HepG2 (cell line): ENCODE results near the gene TTC9. TPM values are rescaled to one million over a fixed set of nuclear protein-coding genes. Genes with fewer than 3 reads are reported as not detected.

Source experiments
- ATAC-seq: fragments of 200-7000 bp; cut with Tn5 transposase; 3 replicates; pipeline ENCODE4 v1.9.1; 2020; ENCODE audit warnings: mild to moderate bottlenecking, moderate library complexity
- BruUV-seq: library from RNA; stranded (reverse); fragments of 400-500 nt; replicated peaks from 2 replicates; lab custom pipeline; 2021; lab: Mats Ljungman, UMichigan
- CTCF ChIA-PET: fragments of 300-600 bp; formaldehyde crosslinking; extraction: SDS; loops from one replicate; lab custom pipeline; 2021; ENCODE audit warnings: low total read pairs, inconsistent platforms, low intra/inter-chr PET ratio; lab: Yijun Ruan, JAX
- POLR2A ChIA-PET: fragments of 350-600 bp; sonication (Branson Sonifier 250); formaldehyde crosslinking; loops from one replicate; lab custom pipeline; 2020; ENCODE audit warnings: antibody characterized with exemption, inconsistent platforms; lab: Yijun Ruan, JAX
- DNase-seq: peaks from one replicate; pipeline ENCODE4 v3.0.0-alpha.2; 2015; ENCODE audit warnings: low spot score
- FAIRE-seq: peaks from 3 replicates; lab custom pipeline; 2011; peaks lifted over from hg19 to GRCh38; lab: Jason Lieb, UNC
- H2AFZ ChIP-seq: one replicate; pipeline ENCODE4 v1.6.1; 2011; ENCODE audit warnings: low read length, inconsistent platforms
- H3K27ac ChIP-seq: fragments of 300-600 bp; 3 replicates; pipeline ENCODE4 v1.8.0; 2011; ENCODE audit warnings: mixed run types, mild to moderate bottlenecking, mixed read lengths, low read length, inconsistent platforms; ENCODE audit not compliant: insufficient read depth; ENCODE audit errors: extremely low read length
- H3K27me3 ChIP-seq, 2 experiments: fragments of 200-600 bp in 1 of 2; 2 replicates in 1 of 2; 3 replicates in 1 of 2; pipeline versions ENCODE4 v1.6.0 to v1.8.0; 2011; ENCODE audit warnings: low read length in 2 of 2, mild to moderate bottlenecking in 2 of 2, moderate library complexity in 2 of 2, inconsistent platforms in 1 of 2; ENCODE audit not compliant: insufficient read depth in 2 of 2, control insufficient read depth in 1 of 2
- H3K36me3 ChIP-seq, 2 experiments: fragments of 200-600 bp in 1 of 2; replicated peaks in 1 of 2; 2 replicates in 1 of 2; 3 replicates in 1 of 2; pipeline versions ENCODE4 v1.5.1 to v1.8.0; 2011; ENCODE audit warnings: low read length in 2 of 2, inconsistent platforms in 1 of 2; ENCODE audit not compliant: insufficient read depth in 2 of 2, control insufficient read depth in 1 of 2
- H3K4me1 ChIP-seq: 2 replicates; pipeline ENCODE4 v1.5.1; 2012; ENCODE audit warnings: low read length, inconsistent platforms; ENCODE audit not compliant: insufficient read depth
- H3K4me2 ChIP-seq: 2 replicates; pipeline ENCODE4 v1.6.0; 2011; ENCODE audit warnings: low read depth, low read length, inconsistent platforms
- H3K4me3 ChIP-seq, 3 experiments: fragments of 200-600 bp in 1 of 3; sonication (generic), shearing (Covaris generic) in 1 of 3; replicated peaks in 1 of 3; 2 replicates each; pipeline ENCODE4 v1.5.1; 2011 to 2016; ENCODE audit warnings: low read length in 3 of 3, inconsistent platforms in 2 of 3, low read depth in 2 of 3, mild to moderate bottlenecking in 2 of 3, control low read depth in 1 of 3, mixed read lengths in 1 of 3; ENCODE audit not compliant: insufficient read depth in 1 of 3
- H3K79me2 ChIP-seq: one replicate; pipeline ENCODE4 v1.6.1; 2011; ENCODE audit warnings: low read length, inconsistent platforms; ENCODE audit not compliant: insufficient read depth
- H3K9ac ChIP-seq: 2 replicates; pipeline ENCODE4 v1.6.0; 2011; ENCODE audit warnings: mild to moderate bottlenecking, low read depth, low read length, inconsistent platforms; ENCODE audit not compliant: insufficient read depth
- H3K9me3 ChIP-seq: 2 replicates; pipeline ENCODE4 v1.5.1; 2012; ENCODE audit warnings: mild to moderate bottlenecking, low read length
- H4K20me1 ChIP-seq: 2 replicates; pipeline ENCODE4 v1.6.0; 2011; ENCODE audit warnings: inconsistent platforms, mild to moderate bottlenecking, low read length, moderate library complexity; ENCODE audit not compliant: insufficient read depth
- ZNF646 ChIP-seq: sonication (generic); formaldehyde crosslinking; IDR thresholded peaks from 2 replicates; pipeline ENCODE4 v1.9.0; 2021; ENCODE audit warnings: mild to moderate bottlenecking, missing genetic modification reagents
- ZNF777 ChIP-seq: sonication (generic); formaldehyde crosslinking; IDR thresholded peaks from 2 replicates; pipeline ENCODE4 v1.4.0; 2020; ENCODE audit warnings: missing genetic modification reagents
- WGBS: methylation state at CpG from one replicate; pipeline ENCODE4 v1.1.6; 2017; ENCODE audit warnings: low lambda C conversion rate; 5-methylcytosine and 5-hydroxymethylcytosine counted together
- in situ Hi-C: cut with HindIII; loops from 2 replicates; pipeline ENCODE4 v1.10.0; 2017; ENCODE audit warnings: low pct_unique_long_range_greater_than_20kb; ENCODE audit not compliant: extremely low pct_ligation_motif_present
- intact Hi-C: fragments of 100-400 bp; cut with micrococcal nuclease; formaldehyde crosslinking; loops from one replicate; pipeline ENCODE4 v1.10.0; 2022; ENCODE audit not compliant: unreplicated experiment
- polyA plus RNA-seq, 8 experiments: library from polyadenylated mRNA; depleted of rRNA in 3 of 8; stranded (reverse) in 7 of 8; unstranded in 1 of 8; fragments of >200 nt; fragmentation: Illumina TruSeq in 4 of 8; extraction: Trizol in 4 of 8; gene quantifications; 2 replicates each; pipeline versions ENCODE4 v1.2.1 to v1.2.3, GENCODE V29; 2011 to 2016; ENCODE audit warnings: low read depth in 4 of 8, missing spikeins in 1 of 8, mixed read lengths in 1 of 8; ENCODE audit not compliant: insufficient read depth in 1 of 8
- total RNA-seq, 5 experiments: library from RNA; depleted of rRNA; stranded (reverse); fragments of >200 nt; fragmentation: Illumina TruSeq; extraction: Trizol; gene quantifications; 2 replicates each; pipeline ENCODE4 v1.2.3, GENCODE V29; 2016; ENCODE audit warnings: low read depth in 1 of 5

Gene TTC9
- total and polyA plus RNA-seq, 2 of the 13 experiments (the other 11 are each of a cell fraction or from before 2014, with no cell fraction given), result 0.13 to 0.30 TPM

- CTCF ChIA-PET, result no interaction called here
Measured at GRCh38 chr14:70631948-70632347, 9.8 kb upstream of the TTC9 start.

More at GRCh38 chr14:70631948-70632347, 9.8 kb upstream of the TTC9 start:
- no TSS peak for BruUV-seq
- Histone ChIP-seq H3K27me3 (peaks cover 0 to 8% of the 10 kb centered on the region in 2 experiments; a peak in 1 of 5 replicates), H4K20me1 (no peaks in the 10 kb centered on the region), H3K4me2 (no peak overlapping the region), H3K36me3 (no peaks in the 10 kb centered on the region), H2AFZ (no peak overlapping the region), H3K9me3 (peaks cover 9% of the 10 kb centered on the region), H3K4me3 (no peak overlapping the region), H3K9ac (no peak overlapping the region), H3K79me2 (no peaks in the 10 kb centered on the region), H3K27ac (no peak overlapping the region), H3K4me1 (no peaks in the 10 kb centered on the region)
- intact Hi-C loops (no loop called here), in situ Hi-C loops (no loop called here)
- POLR2A ChIA-PET, result no interaction called here
- ATAC-seq (no peak), DNase-seq (no peak), FAIRE-seq (no peak)
- TF ChIP-seq ZNF777 (CRISPR knock-in tag), result no peak
- no peak for TF ChIP-seq ZNF646
- 38% methylated on average over 3 of the region's 3 CpGs for WGBS
